OCI-LY1 (cell line): ENCODE results near the gene RABGAP1L.

ENCODE experiments used
- H2AFZ ChIP-seq: fragments of 200-600 bp; sonication (generic), shearing (Covaris generic); 2 replicates; pipeline ENCODE4 v1.6.0; 2014; ENCODE audit warnings: antibody characterized with exemption, mild to moderate bottlenecking, low read length
- H3F3A ChIP-seq: fragments of 200-600 bp; sonication (generic), shearing (Covaris generic); 2 replicates; pipeline ENCODE4 v1.6.0; 2014; ENCODE audit warnings: mild to moderate bottlenecking, antibody characterized with exemption, low read length, moderate library complexity; ENCODE audit not compliant: insufficient read depth
- H3K27ac ChIP-seq: fragments of 200-600 bp; sonication (generic); 2 replicates; pipeline ENCODE4 v1.5.1; 2014; ENCODE audit warnings: low read length, mixed run types, mild to moderate bottlenecking, low read depth; ENCODE audit not compliant: poor library complexity, severe bottlenecking
- H3K27me3 ChIP-seq: fragments of 200-600 bp; sonication (generic); 2 replicates; pipeline ENCODE4 v1.6.0; 2014; ENCODE audit warnings: antibody characterized with exemption, mild to moderate bottlenecking, low read length, moderate library complexity; ENCODE audit not compliant: insufficient read depth
- H3K36me3 ChIP-seq: fragments of 200-600 bp; sonication (generic); 2 replicates; pipeline ENCODE4 v1.6.1; 2014; ENCODE audit warnings: mild to moderate bottlenecking, antibody characterized with exemption, low read length, moderate library complexity, mixed read lengths; ENCODE audit not compliant: insufficient read depth
- H3K4me1 ChIP-seq: fragments of 200-600 bp; sonication (generic); 2 replicates; pipeline ENCODE4 v1.5.1; 2014; ENCODE audit warnings: mild to moderate bottlenecking, low read length, moderate library complexity; ENCODE audit not compliant: insufficient read depth, severe bottlenecking
- H3K4me2 ChIP-seq: fragments of 200-600 bp; sonication (generic), shearing (Covaris generic); 2 replicates; pipeline ENCODE4 v1.6.1; 2014; ENCODE audit warnings: low read length
- H3K4me3 ChIP-seq: fragments of 200-600 bp; sonication (generic); 2 replicates; pipeline ENCODE4 v1.5.1; 2014; ENCODE audit warnings: low read length, low read depth, mild to moderate bottlenecking, mixed read lengths; ENCODE audit not compliant: poor library complexity, severe bottlenecking
- H3K79me2 ChIP-seq: fragments of 200-600 bp; shearing (Covaris generic); 2 replicates; pipeline ENCODE4 v1.6.1; 2016; ENCODE audit warnings: mixed run types, low read length, mixed read lengths; ENCODE audit not compliant: insufficient read depth
- H3K9ac ChIP-seq: fragments of 200-600 bp; sonication (generic), shearing (Covaris generic); 2 replicates; pipeline ENCODE4 v1.6.1; 2014; ENCODE audit warnings: mild to moderate bottlenecking, low read length, mixed read lengths
- H3K9me2 ChIP-seq: fragments of 200-600 bp; sonication (generic), shearing (Covaris generic); 2 replicates; pipeline ENCODE4 v1.6.1; 2014; ENCODE audit warnings: low read depth, mild to moderate bottlenecking, low read length, mixed read lengths
- H3K9me3 ChIP-seq: fragments of 200-600 bp; shearing (Covaris generic); 2 replicates; pipeline ENCODE4 v1.6.1; 2014; ENCODE audit warnings: low read length, mixed read lengths
- H4K20me1 ChIP-seq: fragments of 200-600 bp; sonication (generic), shearing (Covaris generic); 2 replicates; pipeline ENCODE4 v1.6.0; 2016; ENCODE audit warnings: mild to moderate bottlenecking, low read length; ENCODE audit not compliant: insufficient read depth
- EZH2 ChIP-seq: fragments of 200-600 bp; sonication (generic), shearing (Covaris generic); IDR thresholded peaks from 2 replicates; pipeline ENCODE4 v1.8.0; 2017; ENCODE audit warnings: borderline replicate concordance, mixed run types, mild to moderate bottlenecking, antibody characterized with exemption, low read length, moderate library complexity, mixed read lengths
- TF ChIP-seq, protein P1 (sequence below): fragments of 200-600 bp; sonication (generic), shearing (Covaris generic); IDR thresholded peaks from 2 replicates; pipeline ENCODE4 v1.5.1; 2017; ENCODE audit warnings: mild to moderate bottlenecking, antibody characterized with exemption, low read length, moderate library complexity, mixed read lengths

Gene RABGAP1L

DNA sequence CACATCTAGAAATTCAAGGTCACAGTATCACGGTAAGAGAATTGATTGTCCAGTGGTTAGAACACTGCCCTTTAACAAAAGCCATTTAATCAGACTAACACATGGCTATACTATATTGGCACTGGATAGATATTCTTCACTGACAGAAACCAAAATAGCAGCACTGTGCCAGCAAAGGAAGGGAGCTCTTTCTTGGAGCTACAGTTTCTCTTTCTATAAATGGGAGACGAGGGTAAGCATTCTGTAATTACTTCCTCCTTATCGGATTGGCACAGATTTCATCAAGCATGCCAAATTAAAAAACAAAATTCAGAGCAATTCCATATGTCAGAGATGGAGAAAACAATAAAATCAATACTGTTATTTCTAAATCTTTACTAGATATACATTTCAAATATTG is 724.7 kb downstream of the RABGAP1L start:
- Histone ChIP-seq H3K27me3 (no peaks in the 10 kb centered on the region), H4K20me1 (no peaks in the 10 kb centered on the region), H3K4me2 (no peak overlapping the region), H2AFZ (no peak overlapping the region), H3K27ac (no peak overlapping the region), H3K4me3 (no peak overlapping the region), H3K79me2 (peaks cover 10% of the 10 kb centered on the region; the same call in 1 of the 2 replicates), H3F3A (no peaks in the 10 kb centered on the region), H3K9me3 (no peaks in the 10 kb centered on the region), H3K36me3 (peaks cover 80% of the 10 kb centered on the region), H3K4me1 (no peaks in the 10 kb centered on the region), H3K9me2 (no peaks in the 10 kb centered on the region), H3K9ac (no peak overlapping the region)
- TF ChIP-seq EZH2 = no peak
- TF ChIP-seq, protein P1, sequence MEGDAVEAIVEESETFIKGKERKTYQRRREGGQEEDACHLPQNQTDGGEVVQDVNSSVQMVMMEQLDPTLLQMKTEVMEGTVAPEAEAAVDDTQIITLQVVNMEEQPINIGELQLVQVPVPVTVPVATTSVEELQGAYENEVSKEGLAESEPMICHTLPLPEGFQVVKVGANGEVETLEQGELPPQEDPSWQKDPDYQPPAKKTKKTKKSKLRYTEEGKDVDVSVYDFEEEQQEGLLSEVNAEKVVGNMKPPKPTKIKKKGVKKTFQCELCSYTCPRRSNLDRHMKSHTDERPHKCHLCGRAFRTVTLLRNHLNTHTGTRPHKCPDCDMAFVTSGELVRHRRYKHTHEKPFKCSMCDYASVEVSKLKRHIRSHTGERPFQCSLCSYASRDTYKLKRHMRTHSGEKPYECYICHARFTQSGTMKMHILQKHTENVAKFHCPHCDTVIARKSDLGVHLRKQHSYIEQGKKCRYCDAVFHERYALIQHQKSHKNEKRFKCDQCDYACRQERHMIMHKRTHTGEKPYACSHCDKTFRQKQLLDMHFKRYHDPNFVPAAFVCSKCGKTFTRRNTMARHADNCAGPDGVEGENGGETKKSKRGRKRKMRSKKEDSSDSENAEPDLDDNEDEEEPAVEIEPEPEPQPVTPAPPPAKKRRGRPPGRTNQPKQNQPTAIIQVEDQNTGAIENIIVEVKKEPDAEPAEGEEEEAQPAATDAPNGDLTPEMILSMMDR = no peak

DNA sequence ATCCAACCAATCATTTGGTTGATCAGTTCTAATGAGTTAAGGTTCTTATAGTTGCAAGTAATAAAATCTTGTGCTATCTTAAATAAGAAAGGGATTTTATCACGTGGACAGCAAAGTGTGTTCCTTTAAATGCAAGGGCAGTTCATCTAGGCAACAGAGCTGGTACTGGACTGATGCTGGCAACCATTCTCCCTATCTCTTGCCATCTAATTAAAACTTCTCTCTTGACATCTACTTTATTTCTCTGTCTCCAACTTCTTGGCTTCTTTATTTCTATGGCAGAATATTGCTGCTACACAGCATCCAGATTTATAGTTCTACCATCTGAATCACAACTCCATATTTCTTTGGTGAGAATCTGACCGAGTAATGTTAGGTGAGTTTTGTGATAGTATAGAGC is 725.2 kb downstream of the RABGAP1L start:
- H3K27ac ChIP-seq = no peak overlapping the region
- H3K36me3 ChIP-seq = peaks cover 78% of the 10 kb centered on the region
- no peak for TF ChIP-seq EZH2
- TF ChIP-seq, protein P1 = no peak
- H3K4me1 ChIP-seq = no peaks in the 10 kb centered on the region
- no peaks in the 10 kb centered on the region for H3K27me3 ChIP-seq
- H4K20me1 ChIP-seq = no peaks in the 10 kb centered on the region
- no peak overlapping the region for H3K4me2 ChIP-seq
- no peak overlapping the region for H3K4me3 ChIP-seq
- H3K79me2 ChIP-seq = peaks cover 10% of the 10 kb centered on the region; the same call in 1 of the 2 replicates
- no peaks in the 10 kb centered on the region for H3K9me2 ChIP-seq
- no peak overlapping the region for H3K9ac ChIP-seq
- H3K9me3 ChIP-seq = no peaks in the 10 kb centered on the region
- H2AFZ ChIP-seq = no peak overlapping the region
- H3F3A ChIP-seq = no peaks in the 10 kb centered on the region

DNA sequence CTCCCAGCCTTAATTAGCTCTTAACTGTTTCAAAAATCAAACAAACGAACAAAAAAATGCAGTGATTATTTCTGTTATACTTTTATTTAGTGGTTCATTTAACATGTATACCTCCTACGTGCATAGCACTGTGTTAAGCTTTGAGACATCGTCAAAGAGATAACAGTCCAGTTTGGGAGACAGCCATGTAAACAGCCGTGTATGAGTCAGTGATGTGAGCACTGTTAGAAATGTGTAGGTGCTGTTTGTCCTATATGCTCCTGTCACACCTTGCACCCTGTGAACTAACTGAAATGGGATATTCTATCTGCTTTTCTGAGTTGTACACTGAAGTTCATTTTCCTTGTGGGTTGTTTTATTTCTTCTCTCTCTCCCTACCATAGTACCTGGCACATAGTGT is 730.7 kb downstream of the RABGAP1L start:
- no peak overlapping the region for H3K9ac ChIP-seq
- H3F3A ChIP-seq = no peaks in the 10 kb centered on the region
- TF ChIP-seq, protein P1 = no peak
- TF ChIP-seq EZH2 = no peak
- no peaks in the 10 kb centered on the region for H4K20me1 ChIP-seq
- H3K4me1 ChIP-seq = no peaks in the 10 kb centered on the region
- H3K4me3 ChIP-seq = no peak overlapping the region
- no peaks in the 10 kb centered on the region for H3K9me2 ChIP-seq
- H3K9me3 ChIP-seq = no peaks in the 10 kb centered on the region
- no peak overlapping the region for H3K27ac ChIP-seq
- no peaks in the 10 kb centered on the region for H3K27me3 ChIP-seq
- H3K79me2 ChIP-seq = peaks cover 11% of the 10 kb centered on the region; the same call in 1 of the 2 replicates
- no peak overlapping the region for H3K4me2 ChIP-seq
- peaks cover 78% of the 10 kb centered on the region for H3K36me3 ChIP-seq
- H2AFZ ChIP-seq = no peak overlapping the region
